RCC 7860 (cell line): ENCODE data around the gene TMEM208.

Source experiments
- DNase-seq: peaks from one replicate; pipeline ENCODE4 v3.0.0-alpha.2; 2015; ENCODE audit warnings: low spot score
- FAIRE-seq: peaks from 2 replicates; lab custom pipeline; 2012; peaks lifted over from hg19 to GRCh38; lab: Jason Lieb, UNC

The TMEM208 gene

DNA sequence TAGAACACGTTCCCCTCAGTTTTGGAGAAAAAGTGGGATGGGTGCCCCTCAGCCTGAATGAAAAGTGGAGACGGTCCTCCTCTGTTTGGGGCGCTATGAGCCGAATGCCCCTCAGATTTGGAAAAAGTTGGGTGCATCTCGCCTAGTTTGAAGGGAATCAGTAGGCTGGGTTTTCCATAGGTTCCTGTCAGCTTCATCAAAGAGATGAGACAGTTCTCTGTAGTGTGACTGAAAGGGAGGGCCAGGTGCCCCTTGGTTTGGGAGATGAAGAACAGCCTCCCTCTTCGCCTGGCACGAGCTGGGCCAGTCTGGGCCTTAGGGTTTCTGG is 21.1 kb downstream of the TMEM208 start:
- FAIRE-seq (no peak), DNase-seq (no peak)

- FAIRE-seq (no peak), DNase-seq (no peak)
These were observed 21.7 kb downstream of the TMEM208 start, which contains the start of gene SLC9A5 for GRCh38 chr16:67248401-67249177. SLC9A5 (plus strand) TSS chr16:67248979; CDS start chr16:67249015, 36 bp downstream.

GRCh38 chr16:67249178-67250044 is 22.5 kb downstream of the TMEM208 start:
- DNase-seq = no peak
- no peak for FAIRE-seq

- FAIRE-seq = no peak
These were observed 23.1 kb downstream of the TMEM208 start for GRCh38 chr16:67250045-67250327.

DNA sequence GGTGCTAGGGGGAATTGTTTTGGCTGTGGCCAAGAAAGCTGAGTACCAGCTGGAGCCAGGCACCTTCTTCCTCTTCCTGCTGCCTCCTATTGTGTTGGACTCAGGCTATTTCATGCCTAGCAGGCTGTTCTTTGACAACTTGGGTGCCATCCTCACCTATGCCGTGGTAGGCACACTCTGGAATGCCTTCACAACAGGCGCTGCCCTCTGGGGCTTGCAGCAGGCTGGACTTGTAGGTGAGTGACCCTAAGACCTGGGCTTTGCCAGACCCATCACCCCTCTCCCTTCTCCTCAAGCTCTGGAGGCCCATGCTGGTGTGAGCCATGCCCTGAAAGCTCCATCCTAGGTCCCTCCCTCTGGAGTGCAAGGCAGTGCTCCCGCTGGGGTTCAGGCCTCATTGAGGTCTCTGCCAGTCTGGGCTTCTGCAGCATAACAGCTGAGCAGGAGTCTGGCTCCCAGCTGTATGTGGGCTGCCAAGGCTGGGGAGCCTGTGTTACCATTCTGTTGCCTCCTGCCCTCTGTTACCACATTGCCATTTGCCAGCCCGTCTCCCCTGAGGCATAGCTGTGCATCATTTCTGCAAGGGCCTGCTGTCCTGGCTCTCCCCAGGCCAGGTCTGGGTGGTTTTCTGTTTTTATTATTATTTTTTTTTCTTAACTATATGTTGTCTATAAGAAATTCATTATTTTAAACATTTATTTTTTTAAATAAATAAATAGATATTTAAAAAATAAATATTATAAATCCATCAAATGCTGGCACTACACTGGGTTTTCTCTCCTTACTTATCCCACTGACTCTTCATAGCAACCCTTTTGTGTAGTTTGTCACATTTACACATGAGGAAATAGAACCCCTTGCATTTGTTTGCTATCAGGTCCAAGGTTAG is 25.9 kb downstream of the TMEM208 start:
- DNase-seq (no peak), FAIRE-seq (no peak)

More at GRCh38 chr16:67250045-67250327, 23.1 kb downstream of the TMEM208 start:
- no peak for DNase-seq

DNA sequence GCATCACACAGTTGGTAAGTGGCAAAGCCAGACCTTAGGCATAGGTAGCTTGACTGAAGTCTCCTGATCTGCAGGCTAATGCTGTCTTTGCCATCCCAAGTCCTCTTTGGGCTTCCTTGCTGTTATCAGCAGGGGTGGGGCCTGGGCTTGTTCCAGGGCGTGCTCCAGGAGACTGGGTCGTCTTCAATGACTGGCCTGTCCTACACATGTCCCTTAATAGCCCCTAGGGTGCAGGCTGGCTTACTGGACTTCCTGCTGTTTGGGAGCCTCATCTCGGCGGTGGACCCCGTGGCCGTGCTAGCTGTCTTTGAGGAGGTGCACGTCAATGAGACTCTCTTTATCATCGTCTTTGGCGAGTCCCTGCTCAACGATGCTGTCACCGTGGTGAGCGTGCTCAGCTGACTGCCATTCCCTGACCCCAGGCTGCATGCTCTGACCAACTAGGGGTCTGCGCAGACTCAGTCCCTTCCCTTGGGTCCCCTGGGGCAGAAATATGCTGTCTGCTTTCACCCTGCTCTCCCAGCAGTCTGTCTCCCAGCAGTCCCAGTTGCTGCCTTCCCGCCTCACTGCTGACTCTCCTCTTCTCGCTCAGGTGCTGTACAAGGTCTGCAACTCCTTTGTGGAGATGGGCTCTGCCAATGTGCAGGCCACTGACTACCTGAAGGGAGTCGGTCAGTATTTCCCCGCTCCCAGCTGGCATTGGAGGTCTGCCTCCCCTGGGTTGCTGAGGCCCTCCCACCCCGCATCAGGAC is 28.0 kb downstream of the TMEM208 start:
- DNase-seq = no peak

DNA sequence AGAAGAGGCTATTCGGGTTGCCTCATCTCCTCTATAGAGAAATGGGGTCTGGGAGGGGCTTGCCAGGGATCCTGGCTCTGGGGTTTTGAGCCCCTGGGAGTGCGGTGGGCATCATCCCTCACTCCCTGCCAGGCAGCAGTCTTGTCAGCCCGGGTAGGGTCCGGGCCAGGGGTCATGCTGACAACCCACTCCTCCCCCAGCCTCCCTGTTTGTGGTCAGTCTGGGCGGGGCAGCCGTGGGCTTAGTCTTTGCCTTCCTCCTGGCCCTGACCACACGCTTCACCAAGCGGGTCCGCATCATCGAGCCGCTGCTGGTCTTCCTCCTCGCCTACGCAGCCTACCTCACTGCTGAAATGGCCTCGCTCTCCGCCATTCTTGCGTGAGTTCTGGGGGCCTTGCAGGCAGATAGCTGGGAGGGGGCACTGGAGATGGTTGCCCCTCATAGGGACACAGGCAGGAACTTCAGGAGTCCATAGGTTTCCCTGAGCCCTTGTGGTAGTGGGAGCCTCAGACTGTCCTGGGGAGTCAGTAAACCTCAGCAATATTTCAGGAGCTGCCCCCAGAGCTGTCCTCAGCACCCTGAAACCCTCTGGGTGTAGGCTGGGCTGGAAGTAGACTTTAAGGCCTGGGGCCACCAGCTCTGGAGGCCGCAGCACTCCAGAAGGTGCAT is 28.8 kb downstream of the TMEM208 start:
- DNase-seq (no peak), FAIRE-seq (no peak)

More for the DNA sequence above, 28.0 kb downstream of the TMEM208 start:
- FAIRE-seq = no peak

DNA sequence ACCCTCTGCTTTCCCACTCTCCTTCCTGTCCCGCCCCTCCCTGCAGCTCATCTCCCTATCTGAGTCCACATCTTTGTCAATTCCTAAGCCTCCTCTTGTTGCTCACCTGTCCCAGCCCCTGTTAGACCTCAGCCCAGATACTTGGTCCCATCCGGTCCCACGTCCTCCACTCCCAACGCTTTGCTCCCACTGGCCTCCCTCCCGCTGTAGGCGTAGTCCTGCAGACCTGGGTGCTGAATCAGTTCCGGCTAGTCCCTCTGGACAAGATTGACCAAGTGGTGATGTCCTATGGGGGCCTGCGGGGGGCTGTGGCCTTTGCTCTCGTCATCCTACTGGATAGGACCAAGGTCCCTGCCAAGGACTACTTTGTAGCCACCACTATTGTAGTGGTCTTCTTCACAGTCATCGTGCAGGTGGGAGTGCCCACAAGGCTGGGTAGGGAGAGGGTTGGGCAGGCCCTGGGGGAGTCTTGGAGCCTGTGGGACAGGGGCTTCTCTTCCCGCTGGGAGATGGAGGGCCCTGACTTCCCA is 29.8 kb downstream of the TMEM208 start:
- no peak for FAIRE-seq
- no peak for DNase-seq

DNA sequence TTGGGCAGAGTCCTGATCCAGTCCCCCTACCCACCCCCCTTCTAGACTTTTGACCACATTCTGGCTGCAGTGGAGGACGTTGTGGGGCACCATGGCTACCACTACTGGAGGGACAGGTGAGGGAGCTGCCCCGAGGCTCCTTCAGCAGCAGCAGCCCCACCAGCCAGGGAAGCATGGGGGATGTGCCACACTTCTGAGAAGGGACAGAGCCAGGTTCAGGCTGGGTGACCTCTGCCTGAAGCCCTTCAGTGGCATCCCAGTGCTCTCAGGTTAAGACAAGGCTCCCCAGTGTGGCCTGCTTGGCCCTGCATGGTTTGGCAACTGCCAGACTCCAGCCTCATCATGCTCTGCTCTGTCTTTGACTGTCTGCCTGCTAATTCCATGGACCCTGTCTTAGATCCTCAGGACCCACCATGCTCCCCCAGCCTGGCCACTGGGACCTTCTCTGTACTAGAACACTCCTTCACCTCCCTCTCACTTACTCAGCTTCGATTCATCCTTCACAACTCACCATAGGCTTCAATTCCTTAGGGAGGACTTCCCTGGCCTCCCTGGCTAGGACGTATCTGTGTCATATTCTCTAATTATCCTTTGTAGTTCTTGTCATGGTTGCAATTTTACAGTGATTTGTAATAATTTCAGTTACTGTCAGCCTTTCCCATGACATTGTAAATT is 30.7 kb downstream of the TMEM208 start:
- no peak for DNase-seq
- FAIRE-seq = no peak

DNA sequence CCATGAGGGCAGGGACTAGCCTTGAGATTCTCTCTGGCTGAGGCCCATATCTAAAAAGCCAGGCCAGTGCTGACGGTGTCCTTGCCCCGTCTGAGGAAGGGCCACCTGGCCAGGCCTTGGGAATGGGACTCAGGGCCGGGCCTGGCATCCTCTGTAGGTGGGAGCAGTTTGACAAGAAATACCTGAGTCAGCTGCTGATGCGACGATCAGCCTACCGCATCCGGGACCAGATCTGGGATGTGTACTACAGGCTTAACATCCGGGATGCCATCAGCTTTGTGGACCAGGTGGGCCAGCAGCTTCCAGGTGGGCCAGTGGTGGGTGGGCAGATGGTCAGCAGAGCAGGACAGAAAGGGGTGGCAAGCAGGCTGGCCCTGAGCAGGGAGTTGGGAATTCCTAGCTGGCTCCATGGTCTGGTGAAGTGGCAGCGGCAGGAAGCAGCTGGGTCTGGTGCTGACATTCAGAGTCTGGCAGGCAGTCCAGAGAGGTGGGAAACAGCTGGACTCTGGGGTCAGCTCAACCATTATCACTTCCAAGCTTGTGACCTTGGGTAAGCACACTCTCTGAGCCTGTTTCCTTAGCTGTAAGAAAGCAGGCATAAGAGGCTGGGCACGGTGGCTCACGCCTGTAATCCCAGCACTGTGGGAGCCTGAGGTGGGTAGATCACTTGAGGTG is 31.4 kb downstream of the TMEM208 start:
- FAIRE-seq = no peak
- no peak for DNase-seq

GRCh38 chr16:67259705-67260104 is 32.8 kb downstream of the TMEM208 start:
- FAIRE-seq (no peak), DNase-seq (no peak)

DNA sequence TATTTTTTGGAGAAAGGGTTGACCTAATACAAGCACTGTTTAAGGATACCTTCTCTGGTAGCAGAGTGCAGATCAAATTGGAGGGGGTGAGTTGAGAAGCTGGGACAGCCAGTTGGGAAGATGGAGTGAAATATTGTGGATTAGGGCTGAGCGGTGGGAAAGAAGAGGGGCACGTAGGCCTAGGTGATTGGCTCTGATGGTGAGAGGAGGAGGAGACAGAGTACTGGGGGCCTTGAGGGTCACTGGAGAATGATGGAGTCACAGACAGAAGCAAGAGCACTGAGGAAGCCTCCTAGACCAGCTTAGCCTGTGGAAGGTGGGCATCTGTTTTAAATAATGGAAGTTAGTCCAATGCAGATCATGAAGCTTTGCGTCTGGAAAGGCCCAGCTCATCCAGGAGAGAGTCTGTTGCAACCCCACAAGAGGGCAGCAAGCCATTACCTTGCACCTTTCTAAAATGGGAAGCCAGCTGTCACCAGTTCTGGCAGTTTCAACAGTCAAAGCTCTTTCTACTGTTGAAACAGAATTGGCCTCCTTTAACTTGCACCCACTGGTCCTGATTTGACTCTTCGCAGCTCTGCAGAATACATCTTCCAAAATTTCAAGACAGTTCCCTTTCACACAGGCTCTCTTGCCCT is 33.6 kb downstream of the TMEM208 start:
- FAIRE-seq (no peak), DNase-seq (peak; percentile 39)

DNA sequence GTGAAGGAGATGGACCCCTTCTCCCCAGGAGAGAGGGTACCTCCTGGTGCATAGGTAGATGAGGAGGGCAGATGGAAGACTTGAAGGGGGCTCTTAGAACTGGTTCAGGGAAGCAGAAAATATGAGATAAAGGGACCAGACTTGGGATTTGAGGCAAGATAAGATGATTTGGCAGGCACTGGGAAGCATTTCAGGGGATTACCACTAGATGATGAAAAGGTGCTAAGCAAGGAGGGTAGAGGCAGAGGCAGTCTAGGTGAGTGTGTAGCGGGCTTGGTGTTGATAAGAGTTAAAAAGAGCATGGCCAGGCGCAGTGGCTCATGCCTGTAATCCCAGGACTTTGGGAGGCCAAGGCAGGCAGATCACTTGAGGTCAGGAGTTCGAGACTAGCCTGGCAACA is 36.3 kb downstream of the TMEM208 start:
- FAIRE-seq (no peak), DNase-seq (no peak)

DNA sequence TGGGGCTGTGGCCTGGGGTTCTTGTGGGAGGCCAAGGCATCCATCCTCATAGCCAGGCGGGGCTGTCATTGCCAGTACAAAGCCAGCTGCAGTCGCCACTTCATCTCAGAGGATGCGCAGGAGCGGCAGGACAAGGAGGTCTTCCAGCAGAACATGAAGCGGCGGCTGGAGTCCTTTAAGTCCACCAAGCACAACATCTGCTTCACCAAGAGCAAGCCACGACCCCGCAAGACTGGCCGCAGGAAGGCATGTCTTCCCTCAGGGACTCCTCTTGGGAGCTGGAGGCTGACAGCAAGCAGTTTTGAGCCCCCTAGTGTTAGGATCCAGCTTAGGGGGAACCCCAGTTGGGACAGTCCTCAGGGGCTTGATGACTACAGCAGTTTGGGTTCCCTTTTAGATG is 37.3 kb downstream of the TMEM208 start:
- no peak for FAIRE-seq

DNA sequence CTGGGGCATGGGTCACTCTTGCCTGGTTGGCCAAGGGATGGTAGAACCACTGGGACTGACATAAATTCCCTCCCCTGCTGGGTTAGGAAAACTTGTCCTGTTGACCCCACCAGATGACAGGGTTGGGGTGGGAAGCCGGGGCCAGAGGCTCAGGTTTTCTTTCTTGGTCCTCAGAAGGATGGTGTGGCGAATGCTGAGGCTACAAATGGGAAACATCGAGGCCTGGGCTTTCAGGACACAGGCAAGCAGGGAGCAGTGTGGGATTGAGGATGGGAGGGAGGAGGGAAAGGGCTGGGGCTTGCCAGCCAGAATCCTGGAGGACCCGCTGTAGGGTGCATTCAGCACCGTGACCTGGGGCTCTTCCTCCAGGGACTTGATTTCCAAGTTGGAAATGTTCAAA is 37.9 kb downstream of the TMEM208 start:
- DNase-seq (no peak), FAIRE-seq (no peak)

More for the DNA sequence above, 37.3 kb downstream of the TMEM208 start:
- no peak for DNase-seq

- FAIRE-seq (no peak), DNase-seq (no peak)
These were observed 38.9 kb downstream of the TMEM208 start for GRCh38 chr16:67265834-67266233.

- DNase-seq = peak; percentile 96
These were observed 41.2 kb downstream of the TMEM208 start for GRCh38 chr16:67268136-67268579.

GRCh38 chr16:67269766-67270165 is 42.8 kb downstream of the TMEM208 start:
- FAIRE-seq = peak; percentile 91
- peak; percentile 93 for DNase-seq

More at GRCh38 chr16:67268136-67268579, 41.2 kb downstream of the TMEM208 start:
- FAIRE-seq = peak; percentile 94
